HG02571 (cell line): Measurements from ENCODE around the gene MPP1.

Experiments
- ATAC-seq: cut with Tn5 transposase; IDR thresholded peaks from one replicate; pipeline ENCODE4 v1.9.1; 2021; ENCODE audit warnings: mild to moderate bottlenecking, moderate library complexity; ENCODE audit not compliant: unreplicated experiment

Gene MPP1

DNA sequence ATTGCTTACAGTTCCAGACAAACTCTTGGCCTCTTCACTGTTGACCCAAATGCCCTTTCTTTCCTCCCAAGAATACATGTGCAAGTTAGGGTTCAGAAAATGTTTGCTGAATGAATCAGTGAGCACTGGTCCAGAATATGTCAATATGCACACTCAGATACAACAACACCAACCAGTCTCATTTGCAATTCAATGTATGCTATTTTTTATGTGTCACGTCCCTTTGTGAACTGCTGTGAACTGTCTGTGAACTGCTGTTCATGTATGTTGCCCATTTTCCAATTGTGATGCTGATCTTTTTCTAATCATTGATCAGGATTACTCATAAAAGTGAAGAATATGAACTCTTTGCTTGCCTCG is 72.2 kb downstream of the MPP1 start:
- no peak for ATAC-seq

DNA sequence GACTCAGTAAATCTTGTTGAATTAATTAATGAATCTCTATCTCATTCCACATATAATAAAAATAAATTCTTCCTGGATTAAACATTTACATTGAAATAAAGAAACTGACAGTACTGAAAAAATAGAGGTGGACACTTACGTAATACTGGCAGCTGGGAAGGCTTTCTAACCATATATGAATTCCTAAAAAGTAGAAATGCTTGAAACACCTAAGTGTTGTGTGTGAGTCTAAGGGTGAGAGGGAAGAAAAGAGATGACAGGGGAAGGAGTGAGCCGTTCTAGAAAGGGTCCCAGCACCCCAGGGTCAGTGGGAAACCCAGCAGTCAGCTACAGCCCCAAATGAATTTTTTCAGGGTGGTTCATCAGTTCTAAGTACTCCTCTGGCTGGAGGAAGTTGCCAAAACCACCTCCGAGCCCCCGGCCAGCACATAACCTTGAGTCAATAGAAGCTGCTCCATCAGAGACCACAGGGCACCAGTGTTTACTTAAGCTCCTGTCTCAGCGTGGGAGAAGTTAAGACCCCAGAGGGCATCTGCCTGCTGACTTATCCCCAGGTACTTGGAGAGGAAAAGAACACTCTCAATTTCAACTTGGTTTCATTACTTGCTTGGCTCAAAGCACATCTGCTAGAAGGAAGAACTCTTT is 72.7 kb downstream of the MPP1 start:
- no peak for ATAC-seq

DNA sequence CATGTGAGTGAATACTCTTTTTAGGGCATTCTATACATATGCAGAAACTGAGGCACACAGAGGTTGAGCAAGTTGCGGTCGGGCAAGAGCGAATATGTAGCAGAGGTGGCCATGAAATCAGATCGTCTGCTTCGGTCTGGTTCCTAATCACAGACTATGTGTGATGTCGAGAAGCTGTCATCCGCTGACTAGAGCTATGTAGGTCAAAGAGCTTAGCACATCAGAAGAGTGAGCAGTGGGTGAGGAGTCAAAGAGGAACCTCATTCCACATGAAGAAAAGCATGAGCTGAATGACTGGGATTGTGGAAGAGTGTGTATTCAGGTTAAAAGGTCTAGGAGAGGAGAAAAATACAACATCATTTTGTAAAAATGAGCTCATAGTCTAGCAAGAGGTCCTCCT is 73.4 kb downstream of the MPP1 start:
- ATAC-seq = no peak

GRCh38 chrX:154731184-154731583 is 74.1 kb downstream of the MPP1 start:
- ATAC-seq = no peak

GRCh38 chrX:154730253-154730891 is 74.9 kb downstream of the MPP1 start:
- no peak for ATAC-seq

DNA sequence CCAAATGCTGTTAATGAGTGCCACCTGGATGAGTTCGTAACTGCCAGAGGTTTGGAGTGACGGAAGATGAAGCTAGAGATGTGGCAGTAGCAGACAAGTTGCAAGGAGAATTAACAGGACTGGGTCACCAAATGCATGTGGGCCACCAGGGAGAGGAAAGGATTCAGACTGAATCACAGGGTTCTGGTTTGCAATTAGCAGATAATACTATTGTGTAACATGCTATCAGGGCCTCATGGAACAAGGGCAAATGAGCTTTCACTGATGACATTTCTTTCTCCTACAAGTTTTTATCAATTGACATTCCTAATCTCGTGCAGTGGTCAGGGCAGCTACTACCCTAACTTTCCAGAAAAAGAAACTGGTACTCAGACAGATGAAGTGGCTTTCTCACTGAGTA is 75.8 kb downstream of the MPP1 start:
- no peak for ATAC-seq
